ENCODE measurements around the gene PLA2G6. TPM values are rescaled to one million over a fixed set of nuclear protein-coding genes. Genes with fewer than 3 reads are reported as not detected.
A peak's percentile ranks its signal among the peaks of the same experiment; 100 is the strongest.

PLA2G6 gene
- total and polyA plus RNA-seq, 9 of the 15 experiments (the other 6 are each of a cell fraction or from before 2014, with no cell fraction given) = 0.11 to 12.2 (median 9.7) TPM

DNA sequence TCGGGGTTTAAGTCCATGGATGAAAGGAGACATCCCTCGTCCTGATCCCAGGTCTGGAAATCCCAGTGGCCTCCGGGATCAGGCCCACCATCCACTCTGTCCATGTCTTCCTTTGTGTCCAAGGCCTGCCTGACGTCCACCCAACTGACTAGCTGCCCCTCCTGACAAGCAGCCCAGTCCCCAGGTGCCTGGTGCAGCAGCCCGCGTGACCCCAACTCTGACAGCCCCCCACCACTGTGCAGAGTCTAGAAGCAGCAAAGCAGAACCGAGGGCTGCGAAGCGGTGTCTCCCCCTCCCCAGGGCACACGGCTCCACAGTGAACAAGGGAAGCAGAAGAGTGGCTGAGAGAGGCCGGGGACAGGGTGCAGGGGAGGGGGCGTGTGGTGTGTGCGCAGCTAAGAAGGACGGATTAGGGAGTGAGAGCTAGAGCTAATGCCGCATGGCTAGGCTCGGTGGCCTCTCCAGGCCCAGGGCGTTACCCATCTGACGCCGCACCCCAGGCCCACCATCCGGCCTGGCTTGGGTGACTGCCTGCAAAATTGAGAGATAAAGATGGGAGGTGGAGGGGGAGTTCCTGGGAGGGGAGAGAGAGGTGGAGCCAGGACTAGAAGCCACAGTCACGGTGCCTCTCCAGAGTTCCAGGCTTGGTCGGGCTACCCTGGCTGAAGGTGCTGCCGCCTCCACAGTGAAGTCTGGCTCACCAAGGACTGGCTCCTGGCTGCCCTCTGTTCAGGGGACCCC, 54.5 kb downstream of the PLA2G6 start (continued):
- TF ChIP-seq MYC (IDR thresholded peaks at IDR 0.05; ENCODE audit: low read depth, low read length) (peak; percentile 77), MYC (CRISPR knock-in tag; IDR thresholded peaks at IDR 0.05; ENCODE audit: borderline replicate concordance, low read depth) (no peak), POLR3A (IDR thresholded peaks at IDR 0.05; ENCODE audit: borderline replicate concordance, extremely low read depth, insufficient read depth, insufficient read length) (no peak), RNF2 (IDR thresholded peaks at IDR 0.05) (peak; percentile 74), LARP7 (IDR thresholded peaks at IDR 0.05) (no peak), CEBPB (tag; IDR thresholded peaks at IDR 0.05) (no peak), RHOXF2B (CRISPR knock-in tag; conservative IDR thresholded peaks at IDR 0.05) (no peak), ELF4 (CRISPR knock-in tag; IDR thresholded peaks at IDR 0.05) (0 out of 2 replicates have a peak, but pooled peaks have one; percentile 5), MEF2A (IDR thresholded peaks at IDR 0.05; ENCODE audit: control insufficient read depth, low read depth, low read length) (no peak)
- TF ChIP-seq, protein P1, sequence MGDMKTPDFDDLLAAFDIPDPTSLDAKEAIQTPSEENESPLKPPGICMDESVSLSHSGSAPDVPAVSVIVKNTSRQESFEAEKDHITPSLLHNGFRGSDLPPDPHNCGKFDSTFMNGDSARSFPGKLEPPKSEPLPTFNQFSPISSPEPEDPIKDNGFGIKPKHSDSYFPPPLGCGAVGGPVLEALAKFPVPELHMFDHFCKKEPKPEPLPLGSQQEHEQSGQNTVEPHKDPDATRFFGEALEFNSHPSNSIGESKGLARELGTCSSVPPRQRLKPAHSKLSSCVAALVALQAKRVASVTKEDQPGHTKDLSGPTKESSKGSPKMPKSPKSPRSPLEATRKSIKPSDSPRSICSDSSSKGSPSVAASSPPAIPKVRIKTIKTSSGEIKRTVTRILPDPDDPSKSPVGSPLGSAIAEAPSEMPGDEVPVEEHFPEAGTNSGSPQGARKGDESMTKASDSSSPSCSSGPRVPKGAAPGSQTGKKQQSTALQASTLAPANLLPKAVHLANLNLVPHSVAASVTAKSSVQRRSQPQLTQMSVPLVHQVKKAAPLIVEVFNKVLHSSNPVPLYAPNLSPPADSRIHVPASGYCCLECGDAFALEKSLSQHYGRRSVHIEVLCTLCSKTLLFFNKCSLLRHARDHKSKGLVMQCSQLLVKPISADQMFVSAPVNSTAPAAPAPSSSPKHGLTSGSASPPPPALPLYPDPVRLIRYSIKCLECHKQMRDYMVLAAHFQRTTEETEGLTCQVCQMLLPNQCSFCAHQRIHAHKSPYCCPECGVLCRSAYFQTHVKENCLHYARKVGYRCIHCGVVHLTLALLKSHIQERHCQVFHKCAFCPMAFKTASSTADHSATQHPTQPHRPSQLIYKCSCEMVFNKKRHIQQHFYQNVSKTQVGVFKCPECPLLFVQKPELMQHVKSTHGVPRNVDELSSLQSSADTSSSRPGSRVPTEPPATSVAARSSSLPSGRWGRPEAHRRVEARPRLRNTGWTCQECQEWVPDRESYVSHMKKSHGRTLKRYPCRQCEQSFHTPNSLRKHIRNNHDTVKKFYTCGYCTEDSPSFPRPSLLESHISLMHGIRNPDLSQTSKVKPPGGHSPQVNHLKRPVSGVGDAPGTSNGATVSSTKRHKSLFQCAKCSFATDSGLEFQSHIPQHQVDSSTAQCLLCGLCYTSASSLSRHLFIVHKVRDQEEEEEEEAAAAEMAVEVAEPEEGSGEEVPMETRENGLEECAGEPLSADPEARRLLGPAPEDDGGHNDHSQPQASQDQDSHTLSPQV (IDR thresholded peaks at IDR 0.05) = peak; percentile 96
- TF ChIP-seq, protein P2, sequence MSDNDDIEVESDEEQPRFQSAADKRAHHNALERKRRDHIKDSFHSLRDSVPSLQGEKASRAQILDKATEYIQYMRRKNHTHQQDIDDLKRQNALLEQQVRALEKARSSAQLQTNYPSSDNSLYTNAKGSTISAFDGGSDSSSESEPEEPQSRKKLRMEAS (CRISPR knock-in tag; IDR thresholded peaks at IDR 0.05) = peak; percentile 63
- TF ChIP-seq, protein P3, sequence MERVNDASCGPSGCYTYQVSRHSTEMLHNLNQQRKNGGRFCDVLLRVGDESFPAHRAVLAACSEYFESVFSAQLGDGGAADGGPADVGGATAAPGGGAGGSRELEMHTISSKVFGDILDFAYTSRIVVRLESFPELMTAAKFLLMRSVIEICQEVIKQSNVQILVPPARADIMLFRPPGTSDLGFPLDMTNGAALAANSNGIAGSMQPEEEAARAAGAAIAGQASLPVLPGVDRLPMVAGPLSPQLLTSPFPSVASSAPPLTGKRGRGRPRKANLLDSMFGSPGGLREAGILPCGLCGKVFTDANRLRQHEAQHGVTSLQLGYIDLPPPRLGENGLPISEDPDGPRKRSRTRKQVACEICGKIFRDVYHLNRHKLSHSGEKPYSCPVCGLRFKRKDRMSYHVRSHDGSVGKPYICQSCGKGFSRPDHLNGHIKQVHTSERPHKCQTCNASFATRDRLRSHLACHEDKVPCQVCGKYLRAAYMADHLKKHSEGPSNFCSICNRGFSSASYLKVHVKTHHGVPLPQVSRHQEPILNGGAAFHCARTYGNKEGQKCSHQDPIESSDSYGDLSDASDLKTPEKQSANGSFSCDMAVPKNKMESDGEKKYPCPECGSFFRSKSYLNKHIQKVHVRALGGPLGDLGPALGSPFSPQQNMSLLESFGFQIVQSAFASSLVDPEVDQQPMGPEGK (CRISPR knock-in tag; IDR thresholded peaks at IDR 0.05; ENCODE audit: borderline replicate concordance) = no peak

All from K562 (cell line).